NCI-H2107 treated with DMSO at 0.1 percent for 48 hours (cell line): ENCODE results near the gene MRGPRD.

Experiments
- DNase-seq: peaks from one replicate; lab custom pipeline; 2025; ENCODE audit not compliant: unreplicated experiment; lab: John Stamatoyannopoulos, UW

The MRGPRD gene

DNA sequence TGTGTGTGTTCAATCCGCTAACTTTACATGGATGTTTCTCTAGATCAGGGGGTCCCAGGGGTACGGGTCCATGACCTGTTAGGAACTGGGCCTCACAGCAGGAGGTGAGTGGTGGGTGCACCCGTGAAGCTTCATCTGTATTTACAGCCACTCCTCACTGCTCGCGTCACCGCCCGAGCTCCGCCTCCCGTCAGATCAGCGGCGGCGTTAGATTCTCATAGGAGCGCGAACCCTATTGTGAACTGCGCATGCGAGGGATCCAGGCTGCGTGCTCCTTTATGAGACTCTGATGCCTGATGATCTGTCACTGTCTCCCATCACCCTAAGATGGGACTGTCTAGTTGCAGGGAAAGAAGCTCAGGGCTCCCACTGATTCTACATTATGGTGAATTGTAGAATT, 31.9 kb downstream of the MRGPRD start:
- DNase-seq, result no peak

DNA sequence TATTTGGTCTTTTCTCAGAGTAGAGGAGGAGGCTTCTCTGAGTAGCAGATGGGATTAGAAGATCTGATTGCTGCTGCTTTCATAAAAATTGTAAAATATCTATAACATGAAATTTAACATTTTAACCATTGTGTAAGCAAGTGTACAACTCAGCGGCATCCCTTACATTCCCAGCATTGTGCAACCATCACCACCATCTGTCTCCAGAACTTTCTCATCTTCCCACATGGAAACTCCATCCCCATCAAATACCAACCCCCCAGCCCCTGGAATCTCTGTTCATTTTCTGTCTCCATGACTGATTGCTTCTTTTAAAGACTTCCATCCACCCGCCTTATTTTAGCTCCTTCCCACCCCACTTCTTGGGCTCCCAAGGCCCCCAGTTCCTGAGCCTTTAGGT, 32.3 kb downstream of the MRGPRD start:
- no peak for DNase-seq

DNA sequence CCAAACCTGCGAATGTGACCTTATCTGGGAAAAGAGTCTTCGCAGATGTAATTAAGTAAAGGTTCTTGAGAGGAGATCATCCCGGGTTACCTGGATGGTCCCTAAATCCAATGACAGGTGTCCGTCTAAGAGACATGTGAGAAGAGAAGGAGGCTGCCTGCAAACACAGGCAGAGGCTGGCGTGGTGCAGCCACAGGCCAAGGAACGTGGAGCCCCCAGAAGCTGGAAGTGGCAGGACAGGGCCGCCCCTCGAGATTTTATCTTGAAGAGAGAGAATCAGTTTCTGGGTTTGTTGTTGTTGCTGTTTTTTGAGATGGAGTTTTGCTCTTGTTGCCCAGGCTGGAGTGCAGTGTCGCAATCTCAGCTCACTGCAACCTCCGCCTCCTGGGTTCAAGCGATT, 33.6 kb downstream of the MRGPRD start:
- DNase-seq, result no peak

- no peak for DNase-seq
Observed at GRCh38 chr11:68946416-68947090, 34.2 kb downstream of the MRGPRD start.

GRCh38 chr11:68942751-68943271, 38.0 kb downstream of the MRGPRD start:
- no peak for DNase-seq

DNA sequence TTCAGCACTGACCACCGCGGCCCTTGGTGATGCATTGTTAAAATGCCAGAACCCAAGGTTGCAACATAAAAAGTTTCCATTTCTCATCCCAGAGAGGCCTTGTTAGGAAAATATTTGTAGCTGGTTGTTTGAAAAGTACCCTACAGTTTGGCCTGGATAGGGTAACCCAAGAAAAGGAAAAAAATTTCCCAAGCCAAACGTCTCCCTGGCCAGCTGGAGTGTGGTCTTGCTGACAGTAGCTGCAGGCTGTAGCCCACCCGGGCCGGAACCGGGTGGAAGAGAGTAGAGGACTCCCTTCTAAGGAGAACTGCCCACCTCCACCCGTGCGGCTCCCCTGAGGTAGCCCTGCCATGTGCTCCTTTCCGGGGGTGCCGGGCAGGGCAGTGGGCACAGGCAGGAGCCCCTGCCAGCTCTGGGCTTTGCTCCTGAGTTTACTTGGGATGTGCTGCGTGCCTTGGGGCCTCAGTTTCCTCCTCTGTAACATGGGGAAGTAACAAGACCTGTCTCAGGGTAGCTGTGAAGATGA, 38.6 kb downstream of the MRGPRD start:
- DNase-seq, result no peak

- DNase-seq, result no peak
Observed at GRCh38 chr11:68941324-68942094, 39.3 kb downstream of the MRGPRD start.

GRCh38 chr11:68940651-68941323, 40.0 kb downstream of the MRGPRD start:
- DNase-seq, result no peak

GRCh38 chr11:68939583-68940555, 40.9 kb downstream of the MRGPRD start:
- no peak for DNase-seq

DNA sequence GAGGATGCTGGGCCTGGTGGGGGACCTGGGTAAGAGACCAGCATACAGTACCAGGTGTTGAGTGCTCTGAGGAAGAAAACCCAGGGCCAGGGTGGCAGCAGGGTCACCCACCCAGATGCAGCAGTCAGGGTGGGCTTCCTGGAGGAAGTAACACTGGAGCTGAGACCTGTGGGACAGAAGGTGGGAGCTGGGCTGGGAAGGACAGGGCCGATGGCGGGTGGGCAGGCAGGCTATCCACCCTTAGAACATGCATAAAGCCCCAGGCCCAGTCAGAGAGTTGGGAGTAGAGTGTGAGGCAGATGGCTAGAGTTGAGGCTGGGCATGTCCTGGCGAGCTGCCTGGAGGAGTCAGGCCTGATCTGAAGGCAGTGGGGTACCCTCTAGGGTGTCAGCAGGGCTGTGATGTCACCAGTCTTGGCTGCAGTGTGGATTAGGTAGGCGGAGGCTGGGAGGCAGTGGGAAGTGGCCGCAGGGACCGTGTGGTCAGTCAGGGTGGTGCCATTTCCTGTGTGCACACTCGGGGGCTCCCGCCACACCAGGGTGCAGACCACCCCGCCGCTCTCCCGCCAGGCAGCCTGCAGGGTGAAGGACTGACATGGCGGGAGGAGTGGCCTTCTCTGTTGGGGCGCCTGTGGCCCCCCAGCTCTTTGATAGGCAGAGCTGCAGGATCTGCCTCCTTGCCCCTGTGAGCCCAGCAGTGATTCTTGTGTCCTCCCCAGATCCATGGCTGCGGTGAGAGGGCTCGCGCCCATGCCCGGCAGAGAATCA, 41.8 kb downstream of the MRGPRD start:
- DNase-seq, result no peak

- DNase-seq, result no peak
Observed at GRCh38 chr11:68938088-68938487, 42.7 kb downstream of the MRGPRD start.

DNA sequence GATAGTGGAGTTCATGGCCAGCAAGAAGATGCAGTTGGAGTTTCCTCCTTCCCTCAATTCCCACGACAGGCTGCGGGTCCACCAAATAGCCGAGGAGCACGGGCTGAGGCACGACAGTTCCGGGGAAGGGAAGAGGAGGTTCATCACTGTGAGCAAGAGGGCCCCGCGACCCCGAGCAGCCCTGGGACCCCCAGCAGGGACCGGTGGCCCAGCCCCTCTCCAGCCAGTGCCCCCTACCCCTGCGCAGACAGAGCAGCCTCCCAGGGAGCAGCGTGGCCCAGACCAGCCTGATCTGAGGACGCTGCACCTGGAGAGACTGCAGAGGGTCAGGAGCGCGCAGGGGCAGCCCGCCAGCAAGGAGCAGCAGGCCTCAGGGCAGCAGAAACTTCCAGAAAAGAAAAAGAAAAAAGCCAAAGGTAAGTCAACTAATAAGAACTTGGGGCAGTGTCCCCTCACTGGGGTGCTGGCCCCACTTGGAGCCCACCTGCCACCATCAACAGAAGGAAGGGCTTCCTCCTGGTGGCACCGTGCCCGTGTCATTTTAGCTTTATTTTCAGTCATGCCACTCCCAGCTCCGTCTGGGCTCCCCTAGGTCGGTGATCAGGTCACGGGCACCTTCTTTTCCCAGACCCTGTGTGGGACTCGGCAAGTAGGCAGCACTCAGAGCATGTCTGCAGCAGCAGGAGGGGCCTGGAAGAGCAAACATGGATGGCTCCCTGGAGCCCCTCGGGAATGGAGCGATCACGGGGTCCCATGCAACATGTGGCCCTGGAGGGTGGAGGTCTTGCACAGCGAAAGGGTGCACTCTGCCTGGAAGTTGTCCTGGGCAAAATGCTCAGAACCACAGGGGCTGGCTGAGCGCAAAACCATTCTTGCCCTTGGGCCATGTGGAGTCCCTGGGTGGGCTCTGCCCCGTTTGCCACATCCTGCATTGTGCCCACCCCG, 43.8 kb downstream of the MRGPRD start:
- DNase-seq, result no peak

GRCh38 chr11:68936358-68936636, 44.5 kb downstream of the MRGPRD start:
- DNase-seq, result no peak

DNA sequence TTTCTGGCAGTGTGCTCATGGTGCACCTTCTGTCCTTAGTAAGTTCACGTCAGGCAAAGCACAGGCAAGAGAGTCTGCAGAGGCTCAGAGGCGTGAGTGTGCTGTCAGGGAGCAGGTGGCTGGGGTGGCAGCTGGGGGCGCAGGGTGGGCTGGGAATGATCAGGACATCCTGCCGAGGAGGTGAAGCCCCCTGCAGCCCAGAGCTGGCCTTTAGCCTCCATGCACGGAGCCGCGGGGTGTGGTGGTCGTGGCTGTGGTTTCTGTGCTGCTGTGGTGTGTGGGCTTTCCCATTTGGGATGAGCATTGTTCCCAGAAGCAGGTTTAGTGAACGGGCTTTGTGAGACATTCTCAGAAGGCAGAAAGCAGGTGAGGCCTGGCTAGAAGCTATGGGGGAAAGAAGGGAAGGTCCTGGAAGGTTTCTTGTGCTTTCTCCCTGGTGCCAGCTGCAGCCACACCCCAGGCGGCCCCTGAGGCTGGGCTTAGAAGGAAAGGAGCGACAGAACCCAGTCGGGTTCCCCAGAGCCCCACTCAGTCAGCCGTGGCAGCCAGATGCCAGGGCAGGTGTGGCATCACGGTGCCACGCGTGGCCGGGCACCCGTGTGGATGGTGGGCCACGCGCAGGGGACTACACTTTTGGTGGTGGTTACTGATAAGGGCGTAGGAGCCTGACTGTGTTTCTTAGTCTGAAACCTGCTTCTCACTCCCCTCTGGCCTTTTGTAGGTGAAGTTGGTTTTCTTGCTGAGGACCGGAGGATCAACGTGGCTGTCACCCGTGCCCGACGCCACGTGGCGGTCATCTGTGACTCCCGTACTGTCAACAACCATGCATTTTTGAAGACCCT, 45.0 kb downstream of the MRGPRD start:
- DNase-seq, result no peak

DNA sequence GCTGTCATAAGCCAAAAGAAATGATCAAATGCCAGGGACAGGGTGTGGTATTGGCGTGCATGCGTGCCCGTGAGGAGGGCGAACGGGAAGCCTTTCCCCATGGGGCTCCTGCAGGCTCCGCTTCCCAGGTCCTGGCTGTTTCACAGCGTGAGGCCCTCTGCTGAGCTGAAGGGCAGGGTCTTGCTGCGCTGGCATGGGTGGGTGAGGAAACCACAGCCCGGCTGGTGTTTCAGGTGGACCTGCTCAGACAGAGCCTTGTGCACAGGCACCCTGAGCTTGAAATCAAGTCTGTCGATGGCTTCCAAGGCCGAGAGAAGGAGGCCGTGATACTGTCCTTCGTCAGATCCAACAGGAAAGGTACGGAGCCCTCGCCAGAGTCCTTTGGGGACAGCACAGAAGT, 45.7 kb downstream of the MRGPRD start:
- DNase-seq, result no peak

- no peak for DNase-seq
Observed at GRCh38 chr11:68934666-68935065, 46.1 kb downstream of the MRGPRD start.

GRCh38 chr11:68934321-68934645, 46.5 kb downstream of the MRGPRD start:
- DNase-seq, result no peak
